ENCODE results near the gene IPPK. TPM values are rescaled to one million over a fixed set of nuclear protein-coding genes. Genes with fewer than 3 reads are reported as not detected.

Gene IPPK
- total RNA-seq, 2 experiments from 2014 or later: 12.5 to 15.8 TPM

DNA sequence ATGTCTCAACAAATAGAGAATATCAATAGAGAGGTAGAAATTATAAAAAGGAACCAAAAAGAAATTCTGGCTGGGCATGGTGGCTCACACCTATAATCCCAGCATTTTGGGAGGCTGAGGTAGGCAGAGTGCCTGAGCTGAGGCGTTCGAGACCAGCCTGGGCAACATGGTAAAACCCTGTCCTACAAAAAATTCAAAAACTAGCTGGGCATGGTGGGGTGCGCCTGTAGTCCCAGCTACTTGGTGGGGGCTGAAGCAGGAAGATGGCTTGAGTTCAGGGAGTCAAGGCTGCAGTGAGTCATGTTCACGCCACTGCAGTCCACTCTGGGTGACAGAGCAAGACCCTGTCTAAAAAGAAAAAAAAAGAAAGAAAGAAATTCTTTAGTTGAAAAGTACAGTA, 24.9 kb downstream of the IPPK start:
- ATAC-seq (no peak), DNase-seq (no peak)
- ChIA-PET CTCF (interaction anchor here (1.8 kb wide), 1 partner anchor 10 kb away, joined by 4 read pairs; no protein-coding TSS in a partner anchor), POLR2A (no interaction called here)
- intact Hi-C loops (cut with micrococcal nuclease): no loop called here
- peaks cover 72% of the 10 kb centered on the region for H3K36me3 Mint-ChIP-seq (ENCODE audit: low read depth)
- H3K4me3 Mint-ChIP-seq: no peak overlapping the region
- peaks cover 3% of the 10 kb centered on the region for H3K4me1 Mint-ChIP-seq (ENCODE audit: low read depth)
- no peaks in the 10 kb centered on the region for H3K9me3 Mint-ChIP-seq
- no peak overlapping the region for H3K27ac Mint-ChIP-seq
- TF ChIP-seq CTCF (IDR thresholded peaks at IDR 0.05): no peak
- H3K27me3 Mint-ChIP-seq: no peaks in the 10 kb centered on the region

- H3K27ac Mint-ChIP-seq: no peak overlapping the region
- peaks cover 74% of the 10 kb centered on the region for H3K36me3 Mint-ChIP-seq (ENCODE audit: low read depth)
- H3K9me3 Mint-ChIP-seq: no peaks in the 10 kb centered on the region
- ATAC-seq (no peak), DNase-seq (no peak)
- ChIA-PET CTCF (interaction anchor here (1.8 kb wide), 1 partner anchor 10 kb away, joined by 4 read pairs; no protein-coding TSS in a partner anchor), POLR2A (no interaction called here)
- H3K27me3 Mint-ChIP-seq: no peaks in the 10 kb centered on the region
- H3K4me3 Mint-ChIP-seq: no peak overlapping the region
- TF ChIP-seq CTCF (IDR thresholded peaks at IDR 0.05): no peak
- intact Hi-C loops (cut with micrococcal nuclease): no loop called here
- H3K4me1 Mint-ChIP-seq (ENCODE audit: low read depth): peaks cover 3% of the 10 kb centered on the region
Measured at GRCh38 chr9:92644278-92644677, 25.7 kb downstream of the IPPK start.

- DNase-seq: no peak
- POLR2A ChIA-PET: no interaction called here
- Mint-ChIP-seq H3K27ac (no peak overlapping the region), H3K36me3 (ENCODE audit: low read depth) (peaks cover 62% of the 10 kb centered on the region), H3K4me3 (no peak overlapping the region), H3K4me1 (ENCODE audit: low read depth) (peaks cover 3% of the 10 kb centered on the region), H3K27me3 (no peaks in the 10 kb centered on the region), H3K9me3 (no peaks in the 10 kb centered on the region)
- CTCF ChIA-PET: no interaction called here
- intact Hi-C loops (cut with micrococcal nuclease): no loop called here
- no peak for TF ChIP-seq CTCF (IDR thresholded peaks at IDR 0.05)
- no peak for ATAC-seq
Measured at GRCh38 chr9:92642564-92642963, 27.4 kb downstream of the IPPK start.

- POLR2A ChIA-PET: no interaction called here
- H3K4me3 Mint-ChIP-seq: no peak overlapping the region
Measured at GRCh38 chr9:92642041-92642451, 27.9 kb downstream of the IPPK start.

More at GRCh38 chr9:92642041-92642451, 27.9 kb downstream of the IPPK start:
- H3K4me1 Mint-ChIP-seq (ENCODE audit: low read depth): peaks cover 3% of the 10 kb centered on the region
- intact Hi-C loops (cut with micrococcal nuclease): no loop called here
- CTCF ChIA-PET: no interaction called here
- no peaks in the 10 kb centered on the region for H3K9me3 Mint-ChIP-seq
- ATAC-seq (no peak), DNase-seq (no peak)
- no peak for TF ChIP-seq CTCF (IDR thresholded peaks at IDR 0.05)
- peaks cover 62% of the 10 kb centered on the region for H3K36me3 Mint-ChIP-seq (ENCODE audit: low read depth)
- no peak overlapping the region for H3K27ac Mint-ChIP-seq
- no peaks in the 10 kb centered on the region for H3K27me3 Mint-ChIP-seq

Measured in activated CD8-positive, alpha-beta T cell treated with anti-CD3 and anti-CD28 coated beads for 36 hours (primary cell).